Measurements from ENCODE around the gene DDX5.

The DDX5 gene

DNA sequence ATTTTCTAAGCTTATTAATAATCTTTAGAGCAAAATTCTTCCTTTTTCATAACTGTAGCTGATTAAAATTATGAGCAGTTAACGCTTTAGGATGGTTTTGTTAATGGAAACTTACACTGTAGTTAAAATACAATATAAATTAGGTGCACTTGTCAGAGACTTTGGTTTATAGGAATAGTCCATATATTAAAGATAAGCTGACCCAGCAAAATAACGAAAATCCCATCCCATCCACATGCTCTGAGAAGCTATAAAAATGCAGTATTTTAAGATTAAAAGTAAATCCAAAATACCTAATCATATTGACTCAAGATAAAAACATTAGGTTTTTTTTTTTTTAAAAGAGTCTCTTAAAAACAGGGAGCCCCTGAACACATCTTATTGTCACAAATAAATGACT is 38.7 kb upstream of the DDX5 start:
- TF ChIP-seq, protein P1, sequence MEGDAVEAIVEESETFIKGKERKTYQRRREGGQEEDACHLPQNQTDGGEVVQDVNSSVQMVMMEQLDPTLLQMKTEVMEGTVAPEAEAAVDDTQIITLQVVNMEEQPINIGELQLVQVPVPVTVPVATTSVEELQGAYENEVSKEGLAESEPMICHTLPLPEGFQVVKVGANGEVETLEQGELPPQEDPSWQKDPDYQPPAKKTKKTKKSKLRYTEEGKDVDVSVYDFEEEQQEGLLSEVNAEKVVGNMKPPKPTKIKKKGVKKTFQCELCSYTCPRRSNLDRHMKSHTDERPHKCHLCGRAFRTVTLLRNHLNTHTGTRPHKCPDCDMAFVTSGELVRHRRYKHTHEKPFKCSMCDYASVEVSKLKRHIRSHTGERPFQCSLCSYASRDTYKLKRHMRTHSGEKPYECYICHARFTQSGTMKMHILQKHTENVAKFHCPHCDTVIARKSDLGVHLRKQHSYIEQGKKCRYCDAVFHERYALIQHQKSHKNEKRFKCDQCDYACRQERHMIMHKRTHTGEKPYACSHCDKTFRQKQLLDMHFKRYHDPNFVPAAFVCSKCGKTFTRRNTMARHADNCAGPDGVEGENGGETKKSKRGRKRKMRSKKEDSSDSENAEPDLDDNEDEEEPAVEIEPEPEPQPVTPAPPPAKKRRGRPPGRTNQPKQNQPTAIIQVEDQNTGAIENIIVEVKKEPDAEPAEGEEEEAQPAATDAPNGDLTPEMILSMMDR (IDR thresholded peaks at IDR 0.05; ENCODE audit: extremely low read depth, insufficient read depth, missing control alignments): no peak
- in situ Hi-C loops (cut with MboI; ENCODE audit: low pct_unique_long_range_greater_than_20kb, low sequenced_read_pairs, unreplicated experiment): no loop called here

DNA sequence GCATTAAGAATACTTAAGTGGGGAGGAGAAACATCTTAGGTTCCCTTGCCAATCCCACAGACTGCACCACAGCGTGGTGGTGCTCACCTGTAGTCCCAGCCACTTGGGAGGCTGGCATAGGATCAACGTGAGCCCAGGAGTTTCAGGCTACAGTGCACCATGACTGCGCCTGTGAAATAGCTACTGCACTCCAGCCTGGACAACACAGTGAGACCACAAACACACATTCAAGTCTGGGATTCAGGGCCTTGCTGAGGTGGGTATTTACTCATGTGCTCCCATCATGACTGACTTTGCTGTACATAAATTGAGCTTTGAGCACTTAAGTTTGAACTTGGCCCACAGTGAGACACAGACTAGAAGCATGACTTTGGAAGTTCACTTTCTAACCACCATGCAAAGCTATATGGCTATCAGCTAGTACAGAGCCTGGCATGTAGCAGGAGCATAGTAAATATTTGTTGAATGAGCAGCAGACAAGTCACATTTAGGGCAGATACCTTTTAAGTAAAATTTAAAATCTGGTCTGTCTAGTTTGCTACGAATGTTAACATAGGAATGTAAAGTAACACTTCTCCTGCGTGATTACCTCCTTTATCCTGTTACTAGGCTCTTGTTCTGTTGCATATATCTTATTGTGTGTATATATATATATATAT is 34.2 kb upstream of the DDX5 start:
- TF ChIP-seq, protein P1 (IDR thresholded peaks at IDR 0.05; ENCODE audit: extremely low read depth, insufficient read depth, missing control alignments): no peak
- in situ Hi-C loops (cut with MboI; ENCODE audit: low pct_unique_long_range_greater_than_20kb, low sequenced_read_pairs, unreplicated experiment): no loop called here
- no peak for DNase-seq (ENCODE audit: low spot score)

More for the DNA sequence above, 38.7 kb upstream of the DDX5 start:
- DNase-seq (ENCODE audit: low spot score): no peak

DNA sequence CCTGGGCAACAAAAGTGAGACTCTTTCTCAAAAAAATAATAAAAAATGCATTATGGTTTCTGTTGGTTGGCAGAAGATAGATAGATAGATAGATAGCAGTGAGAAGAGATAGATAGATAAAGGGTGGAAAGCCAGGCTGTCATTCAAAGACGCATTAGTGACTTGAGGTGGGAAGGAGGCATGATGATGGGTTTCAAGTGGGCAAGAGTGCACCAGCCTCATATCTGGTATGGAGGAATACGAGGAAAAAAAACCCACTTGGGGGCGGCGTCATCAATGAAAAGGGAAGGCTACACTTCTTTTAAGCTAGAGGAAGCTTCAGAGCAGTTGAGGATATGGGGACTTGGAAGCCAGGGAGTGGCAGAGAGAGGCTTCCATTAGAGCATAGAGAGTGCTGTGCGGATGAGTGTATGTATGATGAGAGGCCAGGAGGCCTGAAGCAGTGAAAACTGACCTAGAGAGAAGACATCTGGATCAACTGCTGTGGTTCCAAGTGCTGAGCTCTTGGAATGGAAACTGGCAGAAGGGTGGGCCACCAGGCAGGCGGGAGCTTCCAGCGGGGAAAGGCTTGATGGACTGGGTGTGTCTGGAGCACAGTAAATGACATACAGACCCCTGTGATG is 32.5 kb upstream of the DDX5 start:
- TF ChIP-seq, protein P1 (IDR thresholded peaks at IDR 0.05; ENCODE audit: extremely low read depth, insufficient read depth, missing control alignments): no peak
- no peak for DNase-seq (ENCODE audit: low spot score)
- in situ Hi-C loops (cut with MboI; ENCODE audit: low pct_unique_long_range_greater_than_20kb, low sequenced_read_pairs, unreplicated experiment): no loop called here

DNA sequence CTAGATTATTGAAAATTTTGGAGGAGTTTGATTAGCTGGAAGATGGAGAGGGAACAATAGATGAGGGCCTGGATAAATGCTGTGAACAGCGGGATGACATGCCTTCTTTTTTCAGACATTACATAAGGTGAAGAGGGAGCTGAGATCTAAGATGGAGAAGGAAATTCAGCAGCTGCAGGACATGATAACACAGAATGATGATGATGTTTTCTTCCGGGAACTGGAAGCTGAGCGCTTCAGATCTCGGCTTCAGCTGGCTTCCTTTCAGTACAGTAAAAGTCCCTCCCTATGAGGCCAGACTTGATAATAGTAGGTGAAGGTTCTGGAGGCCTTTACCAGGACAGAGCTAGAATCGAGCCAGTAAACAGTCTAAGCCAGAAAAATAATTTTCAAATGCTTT is 31.4 kb upstream of the DDX5 start:
- no peak for DNase-seq (ENCODE audit: low spot score)
- in situ Hi-C loops (cut with MboI; ENCODE audit: low pct_unique_long_range_greater_than_20kb, low sequenced_read_pairs, unreplicated experiment): no loop called here
- TF ChIP-seq, protein P1 (IDR thresholded peaks at IDR 0.05; ENCODE audit: extremely low read depth, insufficient read depth, missing control alignments): no peak

DNA sequence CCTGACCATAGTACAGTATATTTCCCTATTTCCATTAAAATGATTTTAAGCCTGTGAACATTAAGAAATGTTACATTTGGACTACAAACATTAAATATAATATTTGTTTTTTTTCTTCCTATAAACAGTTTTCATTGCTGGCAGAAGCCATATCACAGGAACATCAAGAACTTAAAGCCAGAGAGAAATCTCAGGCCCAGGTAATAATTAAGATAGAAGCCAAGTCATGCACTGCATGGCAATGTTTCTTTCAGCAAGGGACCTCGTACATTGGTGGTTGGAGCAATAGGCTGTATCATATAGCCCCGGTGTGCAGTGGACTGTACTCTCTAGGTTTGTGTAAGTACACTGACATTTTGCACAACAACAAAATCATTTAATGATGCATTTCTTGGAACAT is 30.8 kb upstream of the DDX5 start:
- TF ChIP-seq, protein P1 (IDR thresholded peaks at IDR 0.05; ENCODE audit: extremely low read depth, insufficient read depth, missing control alignments): no peak
- no peak for DNase-seq (ENCODE audit: low spot score)
- in situ Hi-C loops (cut with MboI; ENCODE audit: low pct_unique_long_range_greater_than_20kb, low sequenced_read_pairs, unreplicated experiment): no loop called here

DNA sequence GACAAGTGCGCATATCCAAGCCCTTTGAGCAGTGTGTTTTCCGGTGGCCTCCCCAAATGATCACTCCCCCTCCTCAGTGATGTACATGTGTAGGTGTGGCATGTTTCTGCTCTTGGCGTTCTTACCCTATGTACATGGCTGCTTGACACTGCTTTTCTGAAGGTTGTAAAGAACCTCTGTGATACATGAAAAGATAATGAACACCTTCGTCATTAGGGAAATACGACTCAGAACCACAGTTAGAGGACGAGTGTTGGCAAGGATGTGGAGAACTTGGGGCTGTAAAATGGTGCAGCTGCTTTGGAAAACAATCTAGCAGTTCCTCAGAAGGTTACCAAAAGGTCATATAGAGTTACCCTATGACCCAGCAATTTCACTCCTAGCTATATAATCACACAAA is 29.3 kb upstream of the DDX5 start:
- TF ChIP-seq, protein P1 (IDR thresholded peaks at IDR 0.05; ENCODE audit: extremely low read depth, insufficient read depth, missing control alignments): no peak
- in situ Hi-C loops (cut with MboI; ENCODE audit: low pct_unique_long_range_greater_than_20kb, low sequenced_read_pairs, unreplicated experiment): no loop called here
- DNase-seq (ENCODE audit: low spot score): no peak
